ENCODE results near the gene HOXD13.

HOXD13 gene

GRCh38 chr2:176092270-176093144 is at the start of gene HOXD13:
Gene HOXD13, plus strand, starts transcription at chr2:176092721. Its CDS starts 170 bp downstream, at chr2:176092891.
- no peaks in the 10 kb centered on the region for H3K36me3 Mint-ChIP-seq
- peaks cover 10% of the 10 kb centered on the region for H3K4me1 Mint-ChIP-seq
- H3K27ac Mint-ChIP-seq, result peak within 1 kb of the TSS; percentile 64
- peaks cover 3% of the 10 kb centered on the region for H3K9me3 Mint-ChIP-seq
- H3K27me3 Mint-ChIP-seq, result peaks cover 47% of the 10 kb centered on the region
- ATAC-seq (ENCODE audit: low read depth), result no peak
- no peak within 1 kb of the TSS for H3K4me3 Mint-ChIP-seq
- DNase-seq (ENCODE audit: low spot score in 2 of 2), result no peak

GRCh38 chr2:176056406-176056805 is 36.1 kb upstream of the HOXD13 start:
- no peaks in the 10 kb centered on the region for H3K4me1 Mint-ChIP-seq
- H3K27ac Mint-ChIP-seq, result no peak overlapping the region
- no peaks in the 10 kb centered on the region for H3K9me3 Mint-ChIP-seq
- H3K36me3 Mint-ChIP-seq, result no peaks in the 10 kb centered on the region
- H3K27me3 Mint-ChIP-seq, result peaks cover 9% of the 10 kb centered on the region
- H3K4me3 Mint-ChIP-seq, result no peak overlapping the region
- DNase-seq (ENCODE audit: low spot score in 2 of 2) (no peak), ATAC-seq (ENCODE audit: low read depth) (no peak)

GRCh38 chr2:176063958-176064357 is 28.6 kb upstream of the HOXD13 start:
- Mint-ChIP-seq H3K4me1 (no peaks in the 10 kb centered on the region), H3K27ac (no peak overlapping the region), H3K9me3 (no peaks in the 10 kb centered on the region), H3K36me3 (no peaks in the 10 kb centered on the region), H3K27me3 (peaks cover 22% of the 10 kb centered on the region), H3K4me3 (no peak overlapping the region)
- ATAC-seq (ENCODE audit: low read depth) (no peak), DNase-seq (ENCODE audit: low spot score in 2 of 2) (no peak)

GRCh38 chr2:176066645-176067588 is 25.6 kb upstream of the HOXD13 start:
- ATAC-seq (ENCODE audit: low read depth), result no peak
- no peak for DNase-seq (ENCODE audit: low spot score in 2 of 2)
- Mint-ChIP-seq H3K36me3 (no peaks in the 10 kb centered on the region), H3K9me3 (no peaks in the 10 kb centered on the region), H3K4me1 (no peaks in the 10 kb centered on the region), H3K27ac (no peak overlapping the region), H3K27me3 (peaks cover 35% of the 10 kb centered on the region), H3K4me3 (no peak overlapping the region)

- H3K4me3 Mint-ChIP-seq, result no peak overlapping the region
Measured at GRCh38 chr2:176067589-176068418, 24.7 kb upstream of the HOXD13 start.

GRCh38 chr2:176068419-176068832 is 24.1 kb upstream of the HOXD13 start:
- H3K36me3 Mint-ChIP-seq, result no peaks in the 10 kb centered on the region
- H3K27me3 Mint-ChIP-seq, result peaks cover 34% of the 10 kb centered on the region
- DNase-seq (ENCODE audit: low spot score in 2 of 2) (no peak), ATAC-seq (ENCODE audit: low read depth) (no peak)
- no peak overlapping the region for H3K4me3 Mint-ChIP-seq
- no peaks in the 10 kb centered on the region for H3K9me3 Mint-ChIP-seq
- no peak overlapping the region for H3K27ac Mint-ChIP-seq
- H3K4me1 Mint-ChIP-seq, result no peaks in the 10 kb centered on the region

More at GRCh38 chr2:176067589-176068418, 24.7 kb upstream of the HOXD13 start:
- peaks cover 34% of the 10 kb centered on the region for H3K27me3 Mint-ChIP-seq
- H3K27ac Mint-ChIP-seq, result no peak overlapping the region
- H3K9me3 Mint-ChIP-seq, result no peaks in the 10 kb centered on the region
- ATAC-seq (ENCODE audit: low read depth), result no peak
- no peaks in the 10 kb centered on the region for H3K36me3 Mint-ChIP-seq
- DNase-seq (ENCODE audit: low spot score in 2 of 2), result no peak
- H3K4me1 Mint-ChIP-seq, result no peaks in the 10 kb centered on the region

- Mint-ChIP-seq H3K36me3 (no peaks in the 10 kb centered on the region), H3K27ac (no peak overlapping the region), H3K27me3 (peaks cover 33% of the 10 kb centered on the region), H3K4me3 (no peak overlapping the region), H3K9me3 (peaks cover 1% of the 10 kb centered on the region), H3K4me1 (no peaks in the 10 kb centered on the region)
- ATAC-seq (ENCODE audit: low read depth), result no peak
- no peak for DNase-seq (ENCODE audit: low spot score in 2 of 2)
Measured at GRCh38 chr2:176071330-176072291, 20.9 kb upstream of the HOXD13 start.

GRCh38 chr2:176072292-176072669 is 20.2 kb upstream of the HOXD13 start:
- DNase-seq (ENCODE audit: low spot score in 2 of 2), result no peak
- Mint-ChIP-seq H3K4me1 (no peaks in the 10 kb centered on the region), H3K36me3 (no peaks in the 10 kb centered on the region), H3K4me3 (no peak overlapping the region), H3K27ac (no peak overlapping the region), H3K9me3 (peaks cover 1% of the 10 kb centered on the region), H3K27me3 (peaks cover 35% of the 10 kb centered on the region)
- no peak for ATAC-seq (ENCODE audit: low read depth)

- no peak for DNase-seq (ENCODE audit: low spot score in 2 of 2)
- Mint-ChIP-seq H3K27me3 (peaks cover 36% of the 10 kb centered on the region), H3K4me1 (no peaks in the 10 kb centered on the region), H3K4me3 (no peak overlapping the region), H3K36me3 (no peaks in the 10 kb centered on the region), H3K9me3 (peaks cover 1% of the 10 kb centered on the region), H3K27ac (no peak overlapping the region)
- ATAC-seq (ENCODE audit: low read depth), result no peak
Measured at GRCh38 chr2:176072951-176073904, 19.3 kb upstream of the HOXD13 start.

- peaks cover 1% of the 10 kb centered on the region for H3K9me3 Mint-ChIP-seq
- H3K27me3 Mint-ChIP-seq, result peaks cover 45% of the 10 kb centered on the region
- peaks cover 4% of the 10 kb centered on the region for H3K4me1 Mint-ChIP-seq
- DNase-seq (ENCODE audit: low spot score in 2 of 2) (no peak), ATAC-seq (ENCODE audit: low read depth) (no peak)
- no peak overlapping the region for H3K27ac Mint-ChIP-seq
- H3K4me3 Mint-ChIP-seq, result no peak overlapping the region
- H3K36me3 Mint-ChIP-seq, result peaks cover 2% of the 10 kb centered on the region
Measured at GRCh38 chr2:176074919-176075425, 17.5 kb upstream of the HOXD13 start.

- no peak overlapping the region for H3K4me3 Mint-ChIP-seq
- peaks cover 1% of the 10 kb centered on the region for H3K9me3 Mint-ChIP-seq
- peaks cover 2% of the 10 kb centered on the region for H3K36me3 Mint-ChIP-seq
- DNase-seq (ENCODE audit: low spot score in 2 of 2) (no peak), ATAC-seq (ENCODE audit: low read depth) (no peak)
- H3K27me3 Mint-ChIP-seq, result peaks cover 40% of the 10 kb centered on the region
- H3K27ac Mint-ChIP-seq, result no peak overlapping the region
- H3K4me1 Mint-ChIP-seq, result peaks cover 4% of the 10 kb centered on the region
Measured at GRCh38 chr2:176075481-176075880, 17.0 kb upstream of the HOXD13 start.

GRCh38 chr2:176076063-176076462 is 16.5 kb upstream of the HOXD13 start:
- ATAC-seq (ENCODE audit: low read depth) (no peak), DNase-seq (ENCODE audit: low spot score in 2 of 2) (no peak)
- Mint-ChIP-seq H3K36me3 (peaks cover 2% of the 10 kb centered on the region), H3K4me3 (no peak overlapping the region), H3K27me3 (peaks cover 35% of the 10 kb centered on the region), H3K27ac (no peak overlapping the region), H3K4me1 (peaks cover 4% of the 10 kb centered on the region), H3K9me3 (peaks cover 1% of the 10 kb centered on the region)
